K562 (cell line): ENCODE results near the gene SEC24C. TPM values are rescaled to one million over a fixed set of nuclear protein-coding genes. Genes with fewer than 3 reads are reported as not detected.
A peak's percentile ranks its signal among the peaks of the same experiment; 100 is the strongest.

Experiments
- ATAC-seq: fragments of 200-7000 bp; cut with Tn5 transposase; 3 replicates; pipeline ENCODE4 v1.9.1; 2020; ENCODE audit warnings: moderate library complexity
- BruUV-seq: library from RNA; stranded (reverse); fragments of 400-500 nt; replicated peaks from 2 replicates; lab custom pipeline; 2021; lab: Mats Ljungman, UMichigan
- CTCF ChIA-PET: fragments of 300-600 bp; formaldehyde crosslinking; extraction: SDS; loops from one replicate; lab custom pipeline; 2021; ENCODE audit warnings: low intra/inter-chr PET ratio; lab: Yijun Ruan, JAX
- POLR2A ChIA-PET: fragments of 300-600, 350-650 bp; sonication (Branson Sonifier 250); formaldehyde crosslinking; extraction: SDS; loops from one replicate; lab custom pipeline; 2021; ENCODE audit warnings: antibody characterized with exemption, inconsistent platforms; lab: Yijun Ruan, JAX
- DNase-seq, 4 experiments: peaks; one replicate each; pipeline versions ENCODE4 v3.0.0 to v3.0.0-alpha.2; 2011 to 2018; ENCODE audit warnings: low spot score in 3 of 4, mixed read lengths in 3 of 4; ENCODE audit errors: extremely low read depth in 1 of 4
- FAIRE-seq: peaks from 2 replicates; lab custom pipeline; 2011; peaks lifted over from hg19 to GRCh38; lab: Jason Lieb, UNC
- H2AFZ ChIP-seq: 2 replicates; pipeline ENCODE4 v1.6.0; 2011; ENCODE audit warnings: low read depth, low read length, control low read depth, inconsistent platforms
- H3K27ac ChIP-seq: fragments of 200-600 bp; 3 replicates; pipeline ENCODE4 v1.8.0; 2011; ENCODE audit warnings: low read depth, mild to moderate bottlenecking, control low read depth, inconsistent platforms, low read length, moderate library complexity, mixed read lengths; ENCODE audit errors: extremely low read depth
- H3K27me3 ChIP-seq, 2 experiments: fragments of 300-600 bp in 1 of 2; 2 replicates in 1 of 2; 3 replicates in 1 of 2; pipeline versions ENCODE4 v1.6.0 to v1.8.0; 2011; ENCODE audit warnings: inconsistent platforms in 2 of 2, low read length in 2 of 2, mild to moderate bottlenecking in 1 of 2, mixed read lengths in 1 of 2, moderate library complexity in 1 of 2; ENCODE audit not compliant: control insufficient read depth in 2 of 2, insufficient read depth in 2 of 2
- H3K36me3 ChIP-seq: fragments of 300-600 bp; 3 replicates; pipeline ENCODE4 v1.8.0; 2011; ENCODE audit warnings: mild to moderate bottlenecking, low read length, inconsistent platforms; ENCODE audit not compliant: control insufficient read depth, insufficient read depth
- H3K4me1 ChIP-seq, 2 experiments: fragments of 200-600 bp in 1 of 2; replicated peaks in 1 of 2; 2 replicates in 1 of 2; 3 replicates in 1 of 2; pipeline versions ENCODE4 v1.5.1 to v1.8.0; 2011; ENCODE audit warnings: inconsistent platforms in 2 of 2, low read length in 2 of 2, mild to moderate bottlenecking in 1 of 2, mixed read lengths in 1 of 2, moderate library complexity in 1 of 2; ENCODE audit not compliant: control insufficient read depth in 2 of 2, insufficient read depth in 2 of 2
- H3K4me2 ChIP-seq: 2 replicates; pipeline ENCODE4 v1.6.1; 2011; ENCODE audit warnings: low read length, control low read depth, inconsistent platforms, mixed read lengths; ENCODE audit not compliant: insufficient read depth
- H3K4me3 ChIP-seq: fragments of 200-600 bp; sonication (generic), shearing (Covaris generic); 2 replicates; pipeline ENCODE4 v1.5.1; 2016; ENCODE audit warnings: control low read depth, inconsistent platforms
- H3K79me2 ChIP-seq: fragments of 200-600 bp; 3 replicates; pipeline ENCODE4 v1.8.0; 2011; ENCODE audit warnings: low read length, inconsistent platforms; ENCODE audit not compliant: control insufficient read depth, insufficient read depth
- H3K9ac ChIP-seq, 2 experiments: 2 replicates each; pipeline versions ENCODE4 v1.6.0 to v1.6.1; 2011; ENCODE audit warnings: low read depth in 2 of 2, low read length in 2 of 2, control low read depth in 1 of 2, inconsistent platforms in 1 of 2, mild to moderate bottlenecking in 1 of 2, mixed read lengths in 1 of 2; ENCODE audit not compliant: insufficient read depth in 1 of 2
- H3K9me1 ChIP-seq: one replicate; pipeline ENCODE4 v1.6.0; 2011; ENCODE audit warnings: inconsistent platforms, mild to moderate bottlenecking, low read length, moderate library complexity; ENCODE audit not compliant: control insufficient read depth, insufficient read depth
- H3K9me3 ChIP-seq: replicated peaks from 2 replicates; pipeline ENCODE4 v1.5.1; 2011; ENCODE audit warnings: low read depth, low read length, inconsistent platforms; ENCODE audit not compliant: control insufficient read depth, insufficient read depth
- H4K20me1 ChIP-seq: replicated peaks from 2 replicates; pipeline ENCODE4 v1.6.1; 2011; ENCODE audit warnings: low read length, inconsistent platforms, mixed read lengths; ENCODE audit not compliant: control insufficient read depth, insufficient read depth
- CBX1 ChIP-seq: sonication (generic); IDR thresholded peaks from 2 replicates; pipeline ENCODE4 v1.6.1; 2016; ENCODE audit warnings: antibody characterized with exemption, low read depth, mild to moderate bottlenecking
- CC2D1A ChIP-seq: fragments of 450-650 bp; IDR thresholded peaks from 2 replicates; pipeline ENCODE4 v1.6.1; 2017; ENCODE audit warnings: mild to moderate bottlenecking
- GATA2 ChIP-seq: sonication (generic); formaldehyde crosslinking; IDR thresholded peaks from 2 replicates; pipeline ENCODE4 v1.4.0; 2020; ENCODE audit warnings: mild to moderate bottlenecking, missing genetic modification reagents
- KLF1 ChIP-seq: fragments of 450-650 bp; IDR thresholded peaks from 2 replicates; pipeline ENCODE4 v1.6.1; 2016; ENCODE audit warnings: missing genetic modification characterization, missing compliant biosample characterization
- MYBL2 ChIP-seq, 2 experiments: fragments of 450-650 bp in 1 of 2; sonication (generic) in 1 of 2; formaldehyde crosslinking in 1 of 2; IDR thresholded peaks; 2 replicates each; pipeline versions ENCODE4 v1.6.1 to v1.8.1; 2017 to 2022; ENCODE audit warnings: borderline replicate concordance in 1 of 2, inconsistent platforms in 1 of 2, low read depth in 1 of 2, mild to moderate bottlenecking in 1 of 2, missing genetic modification reagents in 1 of 2, moderate library complexity in 1 of 2
- PURB ChIP-seq: sonication (generic); formaldehyde crosslinking; IDR thresholded peaks from 2 replicates; pipeline ENCODE4 v1.9.0; 2021; ENCODE audit warnings: low read depth, mild to moderate bottlenecking, missing genetic modification reagents
- REST ChIP-seq, 2 experiments: fragments of 450-650 bp; formaldehyde crosslinking in 1 of 2; IDR thresholded peaks; 2 replicates each; pipeline versions ENCODE4 v1.4.0 to v1.6.1; 2014 to 2020; ENCODE audit warnings: mild to moderate bottlenecking in 2 of 2, borderline replicate concordance in 1 of 2, low read depth in 1 of 2
- TBP ChIP-seq: optimal IDR thresholded peaks from 2 replicates; pipeline ENCODE3; 2011; ENCODE audit warnings: low read depth, low read length, improper control_type of control experiment
- ZNF436 ChIP-seq: fragments of 250-450, 450-650 bp; sonication (Bioruptor Pico); formaldehyde crosslinking; IDR thresholded peaks from 2 replicates; pipeline ENCODE4 v1.7.0; 2020; ENCODE audit warnings: mild to moderate bottlenecking
- WGBS: fragments of 100-300 bp; shearing (Covaris generic); methylation state at CpG from one replicate; pipeline ENCODE4 v1.1.6; 2016; ENCODE audit warnings: low coverage, mixed read lengths; ENCODE audit not compliant: insufficient coverage; ENCODE audit errors: missing lambda C conversion rate; 5-methylcytosine and 5-hydroxymethylcytosine counted together
- in situ Hi-C: fragments of 300-500 bp; cut with MboI; formaldehyde crosslinking; loops from 4 replicates; pipeline ENCODE4 v1.15.0; 2018; ENCODE audit warnings: inconsistent platforms, mixed read lengths
- intact Hi-C: fragments of 100-400 bp; cut with micrococcal nuclease; formaldehyde crosslinking; loops from 2 replicates; pipeline ENCODE4 v1.14.2; 2022
- polyA plus RNA-seq, 8 experiments: library from polyadenylated mRNA; depleted of rRNA in 4 of 8; stranded (reverse) in 5 of 8; unstranded in 3 of 8; fragments of >200 nt; fragmentation: Nextera tagmentation in 2 of 8; fragmentation: Illumina TruSeq in 1 of 8; extraction: Ambion mirVana in 2 of 8; extraction: Trizol in 1 of 8; gene quantifications; 2 replicates each; pipeline versions ENCODE4 v1.2.1 to v1.2.3, GENCODE V29; 2011 to 2014; ENCODE audit warnings: inconsistent platforms in 1 of 8, missing spikeins in 1 of 8
- total RNA-seq, 7 experiments: library from RNA; depleted of rRNA in 6 of 7; stranded (reverse); fragments of >200 nt in 6 of 7; fragmentation: Illumina TruSeq in 2 of 7; extraction: Trizol in 2 of 7; gene quantifications; 2 replicates each; pipeline versions ENCODE4 v1.2.1 to v1.2.3, GENCODE V29; 2011 to 2021; ENCODE audit warnings: low replicate concordance in 1 of 7

The SEC24C gene
- total and polyA plus RNA-seq, 9 of the 15 experiments (the other 6 are each of a cell fraction or from before 2014, with no cell fraction given), result 19.0 to 115 (median 70.5) TPM

- TF ChIP-seq MYBL2 (IDR thresholded peaks at IDR 0.05; ENCODE audit: low read depth) (no peak), MYBL2 (CRISPR knock-in tag; IDR thresholded peaks at IDR 0.05; ENCODE audit: borderline replicate concordance) (no peak)
Measured at GRCh38 chr10:73798927-73799560, 54.9 kb downstream of the SEC24C start (continued).

- 61% methylated on average over 9 of the region's 9 CpGs for WGBS
- BruUV-seq, result no TSS peak
- peak overlapping the region in 1 of 2 experiments; percentile 38; a peak in 2 of 4 replicates for H3K9ac ChIP-seq
- FAIRE-seq, result no peak
- no peak for DNase-seq
- ChIA-PET CTCF (no interaction called here), POLR2A (interaction anchor here (0.5 to 9.0 kb wide), 7 partner anchors 7 to 553 kb away, joined by 3 to 61 read pairs (median 4); partner anchors contain the start of genes DNAJC9 and ZSWIM8)
- H3K9me1 ChIP-seq, result peaks cover 8% of the 10 kb centered on the region
- H3K36me3 ChIP-seq, result peaks cover 90% of the 10 kb centered on the region
- no peaks in the 10 kb centered on the region; the same call in none of the 2 replicates for H4K20me1 ChIP-seq
- no peak overlapping the region for H3K27ac ChIP-seq
- H3K9me3 ChIP-seq, result no peaks in the 10 kb centered on the region
- in situ Hi-C loops, result no loop called here
- no peak overlapping the region for H3K4me2 ChIP-seq
- H3K79me2 ChIP-seq, result no peaks in the 10 kb centered on the region
- H3K27me3 ChIP-seq, result no peaks in the 10 kb centered on the region
- intact Hi-C loops, result no loop called here
- no peak overlapping the region for H2AFZ ChIP-seq
- H3K4me3 ChIP-seq, result no peak overlapping the region
- peak; percentile 12 for ATAC-seq
- H3K4me1 ChIP-seq, result peaks cover 0 to 10% of the 10 kb centered on the region in 2 experiments; a peak in 2 of 5 replicates
- no peak for TF ChIP-seq TBP
- no peak for TF ChIP-seq ZNF436 (CRISPR knock-in tag)
- no peak for TF ChIP-seq CC2D1A
- 0 out of 2 replicates have a peak, but pooled peaks have one; percentile 35 for TF ChIP-seq GATA2 (CRISPR knock-in tag)
- TF ChIP-seq CBX1, result peak; percentile 33; the same call in 1 of the 2 replicates
- no peak for TF ChIP-seq REST (IDR thresholded peaks at IDR 0.05; ENCODE audit: borderline replicate concordance)
- TF ChIP-seq REST (CRISPR knock-in tag; IDR thresholded peaks at IDR 0.05; ENCODE audit: low read depth), result peak; percentile 61; the same call in 1 of the 2 replicates
- TF ChIP-seq KLF1 (tag), result no peak
- no peak for TF ChIP-seq PURB
Measured at GRCh38 chr10:73799899-73800559, 55.9 kb downstream of the SEC24C start.
